PC-3 (cell line): Measurements from ENCODE around the gene KLF1.

Experiments used
- EZH2 ChIP-seq: fragments of 300-600 bp; sonication (generic); IDR thresholded peaks from one replicate; pipeline ENCODE4 v1.6.1; 2017; ENCODE audit warnings: antibody characterized with exemption, mild to moderate bottlenecking, low read length; ENCODE audit not compliant: unreplicated experiment
- EZH2phosphoT487 ChIP-seq: fragments of 300-600 bp; sonication (generic); IDR thresholded peaks from 2 replicates; pipeline ENCODE4 v1.6.1; 2018; ENCODE audit warnings: mild to moderate bottlenecking, antibody characterized with exemption, low read length, borderline replicate concordance
- TF ChIP-seq, protein P1 (sequence below): fragments of 300-600 bp; sonication (generic); conservative IDR thresholded peaks from 2 replicates; pipeline ENCODE4 v1.5.1; 2017; ENCODE audit warnings: antibody characterized with exemption, low read depth, mild to moderate bottlenecking, low read length

DNA sequence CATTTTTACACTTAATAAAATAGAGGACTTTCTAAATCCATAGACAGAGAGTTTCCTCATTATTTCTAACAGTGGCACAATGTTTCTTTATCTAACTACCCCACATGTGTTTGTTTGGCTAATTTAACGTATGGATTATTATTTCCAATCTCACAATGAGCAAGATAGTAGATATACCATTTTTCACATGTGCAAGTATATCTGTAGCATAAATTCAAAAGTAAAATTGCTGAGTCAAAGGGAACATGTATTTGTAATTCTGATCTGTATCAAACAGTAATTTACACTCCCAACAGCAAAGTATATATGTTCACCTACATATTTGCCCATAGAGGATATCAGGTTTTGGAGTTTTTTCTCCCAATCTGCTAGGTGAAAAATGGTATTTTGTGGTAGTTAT, 30.3 kb downstream of the KLF1 start:
- TF ChIP-seq, protein P1, sequence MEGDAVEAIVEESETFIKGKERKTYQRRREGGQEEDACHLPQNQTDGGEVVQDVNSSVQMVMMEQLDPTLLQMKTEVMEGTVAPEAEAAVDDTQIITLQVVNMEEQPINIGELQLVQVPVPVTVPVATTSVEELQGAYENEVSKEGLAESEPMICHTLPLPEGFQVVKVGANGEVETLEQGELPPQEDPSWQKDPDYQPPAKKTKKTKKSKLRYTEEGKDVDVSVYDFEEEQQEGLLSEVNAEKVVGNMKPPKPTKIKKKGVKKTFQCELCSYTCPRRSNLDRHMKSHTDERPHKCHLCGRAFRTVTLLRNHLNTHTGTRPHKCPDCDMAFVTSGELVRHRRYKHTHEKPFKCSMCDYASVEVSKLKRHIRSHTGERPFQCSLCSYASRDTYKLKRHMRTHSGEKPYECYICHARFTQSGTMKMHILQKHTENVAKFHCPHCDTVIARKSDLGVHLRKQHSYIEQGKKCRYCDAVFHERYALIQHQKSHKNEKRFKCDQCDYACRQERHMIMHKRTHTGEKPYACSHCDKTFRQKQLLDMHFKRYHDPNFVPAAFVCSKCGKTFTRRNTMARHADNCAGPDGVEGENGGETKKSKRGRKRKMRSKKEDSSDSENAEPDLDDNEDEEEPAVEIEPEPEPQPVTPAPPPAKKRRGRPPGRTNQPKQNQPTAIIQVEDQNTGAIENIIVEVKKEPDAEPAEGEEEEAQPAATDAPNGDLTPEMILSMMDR = no peak
- TF ChIP-seq EZH2 (no peak), EZH2phosphoT487 (no peak)
